GM12892 (cell line): ENCODE data around the gene SVOPL.

Source experiments
- DNase-seq: peaks from one replicate; pipeline ENCODE4 v3.0.0; 2011; ENCODE audit not compliant: insufficient read length
- FAIRE-seq: peaks from 2 replicates; lab custom pipeline; 2011; peaks lifted over from hg19 to GRCh38; lab: Jason Lieb, UNC
- POLR2A ChIP-seq: IDR thresholded peaks from 2 replicates; pipeline ENCODE4 v1.6.1; 2011; ENCODE audit warnings: low read depth, low read length, control low read depth
- POLR2AphosphoS5 ChIP-seq: IDR thresholded peaks from 2 replicates; pipeline ENCODE4 v1.6.1; 2011; ENCODE audit warnings: low read depth, low read length, control low read depth
- TAF1 ChIP-seq: IDR thresholded peaks from 2 replicates; pipeline ENCODE4 v1.6.1; 2011; ENCODE audit warnings: low read depth, mild to moderate bottlenecking, control low read depth, low read length, borderline replicate concordance

The SVOPL gene

DNA sequence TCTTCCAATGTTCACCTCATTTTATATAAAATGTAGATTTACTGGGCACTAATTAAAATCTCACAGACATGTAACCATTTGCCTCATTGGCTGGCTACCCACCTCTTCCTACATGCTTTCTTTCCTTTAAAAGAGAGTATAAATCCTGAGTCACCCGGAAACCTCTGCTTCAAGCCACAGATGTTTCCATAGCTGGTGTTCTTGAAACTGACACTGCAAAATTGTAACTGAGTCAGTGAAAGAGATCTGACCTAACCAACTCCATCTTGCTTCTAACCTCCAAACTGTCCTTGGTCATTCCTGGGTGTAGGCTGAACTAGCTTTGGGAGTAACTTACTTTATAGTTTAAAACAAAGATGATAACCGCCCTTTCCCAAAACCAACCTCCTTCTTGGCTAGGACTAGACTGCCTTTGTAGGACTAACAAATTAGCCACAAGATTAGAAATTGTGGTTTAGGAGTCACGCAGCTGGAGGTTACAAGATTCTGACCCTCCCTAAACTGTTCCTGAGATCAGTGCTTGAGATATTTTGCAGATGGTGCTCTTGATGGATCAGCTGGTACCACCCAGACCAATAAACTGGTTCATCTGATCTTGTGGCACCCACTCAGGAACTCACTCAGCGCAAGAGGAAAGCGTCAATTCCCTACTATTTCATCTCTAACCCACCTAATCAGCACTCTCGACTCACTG, 33.5 kb downstream of the SVOPL start:
- no peak for TF ChIP-seq POLR2A
- TF ChIP-seq TAF1 = no peak
- no peak for TF ChIP-seq POLR2AphosphoS5
- no peak for DNase-seq
- FAIRE-seq = no peak

DNA sequence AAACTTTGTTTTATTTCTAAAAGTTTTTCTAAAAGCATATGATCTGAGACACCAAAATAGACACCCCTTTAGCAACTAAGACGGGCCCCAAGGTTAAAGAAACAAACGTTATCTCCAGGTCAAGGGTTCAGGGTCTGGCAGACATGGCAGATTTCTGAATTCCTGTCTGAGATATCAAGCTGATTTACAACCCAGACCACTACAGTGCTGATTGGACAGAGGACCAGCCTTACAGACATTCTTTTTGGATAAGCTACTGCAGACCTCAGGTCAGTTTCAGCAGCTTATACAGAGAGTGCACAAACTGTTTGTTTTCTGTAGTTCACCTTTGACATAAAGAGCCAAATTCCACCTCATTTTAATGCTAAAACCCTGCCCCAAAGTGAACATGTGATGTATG, 34.8 kb downstream of the SVOPL start:
- no peak for FAIRE-seq
- DNase-seq = no peak
- TF ChIP-seq POLR2A (no peak), TAF1 (no peak), POLR2AphosphoS5 (no peak)

DNA sequence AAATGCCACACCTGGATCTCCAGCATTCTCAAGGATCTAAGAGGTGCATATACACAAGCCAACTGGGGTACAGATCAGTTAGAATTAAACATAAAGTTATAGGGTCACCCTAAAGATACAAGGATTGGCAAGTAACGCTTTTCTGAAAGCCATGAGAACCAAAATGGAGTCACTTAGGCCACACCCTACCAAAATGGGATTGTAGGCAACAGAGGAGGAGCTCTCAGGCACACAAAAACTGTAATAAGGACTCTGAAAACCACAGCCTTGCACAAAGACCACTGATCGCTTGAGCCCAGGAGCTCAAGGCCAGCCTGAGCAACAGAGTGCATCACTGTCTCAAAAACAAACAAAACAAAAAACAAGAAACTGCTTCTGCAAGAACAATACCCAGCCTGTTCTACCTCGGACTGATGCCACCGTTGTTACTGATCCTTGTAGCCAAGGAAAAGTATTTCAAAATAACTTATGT, 35.5 kb downstream of the SVOPL start:
- no peak for FAIRE-seq
- TF ChIP-seq POLR2A (no peak), POLR2AphosphoS5 (no peak), TAF1 (no peak)
- no peak for DNase-seq

DNA sequence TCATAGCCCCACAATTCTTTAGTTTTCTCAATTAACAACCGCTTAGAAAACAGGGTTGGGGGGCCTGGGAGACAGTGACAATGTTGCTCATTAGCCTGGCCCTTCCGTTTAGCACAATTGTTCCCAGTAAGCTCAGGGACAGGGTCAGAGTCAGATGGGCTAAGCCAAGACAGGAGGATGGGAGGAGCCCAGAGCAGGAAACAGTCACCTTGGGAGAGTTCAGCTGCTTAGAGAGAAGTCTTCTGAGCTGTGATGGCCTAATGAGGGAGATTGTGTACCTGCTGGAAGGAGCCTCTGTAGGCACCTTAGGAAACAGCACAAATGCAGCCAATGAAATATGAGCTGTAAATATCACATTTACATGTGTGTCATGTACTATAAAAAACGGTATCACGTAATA, 35.9 kb downstream of the SVOPL start:
- TF ChIP-seq POLR2A (no peak), POLR2AphosphoS5 (no peak), TAF1 (no peak)
- DNase-seq = no peak
- no peak for FAIRE-seq

DNA sequence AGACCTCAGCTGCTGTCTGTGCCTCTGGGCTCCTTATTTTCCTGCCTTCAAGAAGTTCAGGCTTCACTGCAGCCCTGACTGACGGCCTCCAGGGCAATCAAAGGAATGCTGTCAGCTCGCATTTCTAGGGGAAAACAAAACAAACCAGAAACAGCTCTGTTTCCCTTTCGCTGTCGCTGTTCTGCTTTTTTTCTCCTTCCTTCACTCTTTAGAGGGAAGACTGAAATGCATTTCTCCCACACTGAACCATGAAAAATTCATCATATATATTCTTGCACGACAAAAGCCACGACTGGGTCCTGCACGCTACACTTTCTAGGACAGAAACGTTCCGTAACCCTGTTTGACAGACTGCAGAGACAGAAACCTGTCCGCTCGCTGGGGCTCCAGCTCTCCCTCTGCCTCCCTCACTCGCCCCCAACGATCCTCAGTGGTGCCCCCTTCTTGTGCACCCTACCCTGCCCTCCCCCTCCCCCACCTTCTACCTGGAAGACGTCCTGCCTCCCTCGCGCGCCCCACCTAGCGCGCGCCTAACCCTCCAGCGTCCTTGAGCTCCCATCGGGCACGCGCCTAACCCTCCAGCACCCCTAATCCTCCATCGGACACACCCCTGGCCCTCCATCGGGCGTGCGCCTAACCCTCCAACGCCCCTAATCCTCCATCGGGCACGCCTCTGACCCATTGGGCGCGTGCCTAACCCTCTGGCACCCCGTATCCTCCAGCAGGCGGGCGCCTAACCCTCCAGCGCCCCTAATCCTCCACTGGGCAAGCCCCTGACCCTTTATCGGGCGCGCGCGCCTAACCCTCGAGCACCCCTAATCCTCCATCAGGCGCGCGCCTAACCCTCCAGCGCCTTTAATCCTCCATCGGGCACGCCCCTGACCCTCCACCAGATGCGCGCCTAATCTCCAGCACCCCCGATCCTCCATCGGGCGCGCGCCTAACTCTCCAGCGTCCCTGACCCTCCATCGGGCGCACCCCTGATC, 37.1 kb downstream of the SVOPL start:
- FAIRE-seq = no peak
- TF ChIP-seq TAF1 (no peak), POLR2A (no peak), POLR2AphosphoS5 (no peak)

GRCh38 chr7:138662991-138663320, 38.2 kb downstream of the SVOPL start:
- no peak for TF ChIP-seq TAF1
- no peak for TF ChIP-seq POLR2AphosphoS5
- no peak for TF ChIP-seq POLR2A
- DNase-seq (no peak), FAIRE-seq (no peak)

More for the DNA sequence above, 37.1 kb downstream of the SVOPL start:
- DNase-seq = no peak

- DNase-seq (no peak), FAIRE-seq (no peak)
- TF ChIP-seq POLR2A (no peak), POLR2AphosphoS5 (no peak), TAF1 (no peak)
Measured at GRCh38 chr7:138662076-138662990, 38.8 kb downstream of the SVOPL start.

GRCh38 chr7:138661069-138661635, 40.0 kb downstream of the SVOPL start:
- FAIRE-seq (no peak), DNase-seq (no peak)
- TF ChIP-seq TAF1 = no peak
- TF ChIP-seq POLR2A = no peak
- TF ChIP-seq POLR2AphosphoS5 = no peak

DNA sequence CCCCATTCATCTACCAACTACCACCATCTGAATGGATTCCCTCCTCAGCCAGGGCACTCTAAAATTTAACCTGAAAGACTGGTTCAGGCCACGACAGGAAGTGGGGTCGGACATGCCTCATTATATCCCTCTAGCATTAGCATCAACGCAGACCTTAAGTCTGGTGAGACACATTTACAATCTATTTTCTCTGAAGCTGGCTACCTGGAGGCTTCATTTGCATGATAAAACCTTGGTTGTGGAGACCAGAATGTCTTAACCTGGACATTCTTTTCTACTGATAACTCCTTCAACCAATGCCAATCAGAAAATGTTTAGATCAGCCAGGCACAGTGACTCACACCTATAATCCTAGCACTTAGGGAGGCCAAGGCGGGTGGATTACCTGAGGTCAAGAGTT, 42.3 kb downstream of the SVOPL start:
- FAIRE-seq = no peak
- DNase-seq = no peak
- TF ChIP-seq POLR2A = no peak
- no peak for TF ChIP-seq POLR2AphosphoS5
- no peak for TF ChIP-seq TAF1

GRCh38 chr7:138657854-138658386, 43.2 kb downstream of the SVOPL start:
- TF ChIP-seq TAF1 = no peak
- TF ChIP-seq POLR2AphosphoS5 = no peak
- TF ChIP-seq POLR2A = no peak
- FAIRE-seq (no peak), DNase-seq (no peak)
